Upper lobe of right lung (tissue), 1 donor: Measurements from ENCODE around the gene PIM1. TPM values are rescaled to one million over a fixed set of nuclear protein-coding genes. Genes with fewer than 3 reads are reported as not detected.

ENCODE experiments used
- ATAC-seq: fragments of 200-7000 bp; cut with Tn5 transposase; one replicate; pipeline ENCODE4 v1.9.1; 2020; ENCODE audit warnings: mild to moderate bottlenecking, moderate library complexity
- DNase-seq: peaks from one replicate; pipeline ENCODE4 v3.0.0-alpha.2; 2020
- H3K27ac ChIP-seq: fragments of 200-600 bp; one replicate; pipeline ENCODE4 v1.8.0; 2022
- H3K27me3 ChIP-seq: fragments of 200-600 bp; one replicate; pipeline ENCODE4 v1.8.0; 2022; ENCODE audit warnings: mild to moderate bottlenecking
- H3K36me3 ChIP-seq: fragments of 200-600 bp; one replicate; pipeline ENCODE4 v1.8.0; 2022
- H3K4me1 ChIP-seq: fragments of 200-600 bp; one replicate; pipeline ENCODE4 v1.8.0; 2022
- H3K4me3 ChIP-seq: fragments of 200-600 bp; one replicate; pipeline ENCODE4 v1.8.0; 2022; ENCODE audit warnings: mild to moderate bottlenecking
- H3K9me3 ChIP-seq: fragments of 200-600 bp; one replicate; pipeline ENCODE4 v1.8.0; 2022
- intact Hi-C: fragments of 100-400 bp; cut with DNase I; formaldehyde crosslinking; loops from one replicate; pipeline ENCODE4 v1.11.0; 2022
- total RNA-seq: library from RNA; stranded (reverse); fragmentation: NEBNext Ultra II Directional; extraction: Animal tissue kit (Norgen Biotek cat#: 25700); gene quantifications from one replicate; pipeline ENCODE4 v1.2.1, GENCODE V29; 2021
- TF ChIP-seq, protein P1 (sequence below): fragments of 200-600 bp; IDR thresholded peaks from one replicate; pipeline ENCODE4 v1.8.0; 2022; ENCODE audit warnings: antibody characterized with exemption
- donor health status: DM: no; HTN: yes; CAD: no; lungs with severe emphysema.

Gene PIM1
- total RNA-seq, 1 donor from 2014 or later = 55.3 TPM

DNA sequence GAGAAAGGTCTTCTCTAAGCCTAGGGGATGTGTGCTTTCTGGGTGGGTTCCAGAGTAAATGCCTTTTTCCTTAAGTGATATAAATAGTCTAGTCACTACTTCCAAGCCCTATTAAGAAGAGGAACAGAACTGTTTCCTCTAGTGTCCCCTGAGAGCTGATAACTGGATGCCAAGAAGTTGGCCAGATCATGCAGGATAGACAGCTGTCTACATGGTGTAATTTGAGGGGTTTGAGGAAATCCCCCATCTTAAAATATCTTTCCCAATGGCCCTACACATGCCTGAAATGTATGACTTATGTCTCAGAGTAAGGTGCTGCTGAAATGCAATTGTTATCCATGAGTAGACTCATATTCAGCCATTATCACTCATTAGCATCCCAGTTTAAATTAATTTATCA lies 20.2 kb upstream of the PIM1 start:
- Histone ChIP-seq H3K4me1 (no peaks in the 10 kb centered on the region), H3K27ac (no peak overlapping the region), H3K27me3 (no peaks in the 10 kb centered on the region), H3K4me3 (no peak overlapping the region), H3K36me3 (no peaks in the 10 kb centered on the region), H3K9me3 (no peaks in the 10 kb centered on the region)
- TF ChIP-seq, protein P1, sequence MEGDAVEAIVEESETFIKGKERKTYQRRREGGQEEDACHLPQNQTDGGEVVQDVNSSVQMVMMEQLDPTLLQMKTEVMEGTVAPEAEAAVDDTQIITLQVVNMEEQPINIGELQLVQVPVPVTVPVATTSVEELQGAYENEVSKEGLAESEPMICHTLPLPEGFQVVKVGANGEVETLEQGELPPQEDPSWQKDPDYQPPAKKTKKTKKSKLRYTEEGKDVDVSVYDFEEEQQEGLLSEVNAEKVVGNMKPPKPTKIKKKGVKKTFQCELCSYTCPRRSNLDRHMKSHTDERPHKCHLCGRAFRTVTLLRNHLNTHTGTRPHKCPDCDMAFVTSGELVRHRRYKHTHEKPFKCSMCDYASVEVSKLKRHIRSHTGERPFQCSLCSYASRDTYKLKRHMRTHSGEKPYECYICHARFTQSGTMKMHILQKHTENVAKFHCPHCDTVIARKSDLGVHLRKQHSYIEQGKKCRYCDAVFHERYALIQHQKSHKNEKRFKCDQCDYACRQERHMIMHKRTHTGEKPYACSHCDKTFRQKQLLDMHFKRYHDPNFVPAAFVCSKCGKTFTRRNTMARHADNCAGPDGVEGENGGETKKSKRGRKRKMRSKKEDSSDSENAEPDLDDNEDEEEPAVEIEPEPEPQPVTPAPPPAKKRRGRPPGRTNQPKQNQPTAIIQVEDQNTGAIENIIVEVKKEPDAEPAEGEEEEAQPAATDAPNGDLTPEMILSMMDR = no peak
- intact Hi-C loops = no loop called here
- no peak for DNase-seq
- no peak for ATAC-seq

DNA sequence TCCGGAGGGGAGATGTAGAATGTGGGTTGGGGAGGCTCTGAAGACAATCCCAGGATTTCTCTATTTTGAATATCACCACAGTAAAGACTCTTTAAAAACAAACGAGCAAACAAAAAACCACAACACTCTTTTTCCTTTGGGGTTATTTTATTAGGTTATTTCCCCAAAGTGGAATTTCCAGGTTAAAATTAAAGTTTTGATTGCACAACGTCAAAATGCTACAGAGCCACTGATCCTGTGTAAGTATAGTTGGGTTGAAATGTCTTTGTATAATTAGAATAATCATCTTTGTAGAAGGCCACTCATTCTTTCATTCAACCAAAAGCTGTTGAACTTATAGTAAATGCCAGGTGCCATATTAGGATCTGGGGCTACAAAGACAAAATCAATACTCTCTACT lies 19.6 kb upstream of the PIM1 start:
- Histone ChIP-seq H3K9me3 (no peaks in the 10 kb centered on the region), H3K4me1 (no peaks in the 10 kb centered on the region), H3K27ac (no peak overlapping the region), H3K4me3 (no peak overlapping the region), H3K36me3 (no peaks in the 10 kb centered on the region), H3K27me3 (no peaks in the 10 kb centered on the region)
- TF ChIP-seq, protein P1 = no peak
- DNase-seq (no peak), ATAC-seq (no peak)
- intact Hi-C loops = no loop called here

DNA sequence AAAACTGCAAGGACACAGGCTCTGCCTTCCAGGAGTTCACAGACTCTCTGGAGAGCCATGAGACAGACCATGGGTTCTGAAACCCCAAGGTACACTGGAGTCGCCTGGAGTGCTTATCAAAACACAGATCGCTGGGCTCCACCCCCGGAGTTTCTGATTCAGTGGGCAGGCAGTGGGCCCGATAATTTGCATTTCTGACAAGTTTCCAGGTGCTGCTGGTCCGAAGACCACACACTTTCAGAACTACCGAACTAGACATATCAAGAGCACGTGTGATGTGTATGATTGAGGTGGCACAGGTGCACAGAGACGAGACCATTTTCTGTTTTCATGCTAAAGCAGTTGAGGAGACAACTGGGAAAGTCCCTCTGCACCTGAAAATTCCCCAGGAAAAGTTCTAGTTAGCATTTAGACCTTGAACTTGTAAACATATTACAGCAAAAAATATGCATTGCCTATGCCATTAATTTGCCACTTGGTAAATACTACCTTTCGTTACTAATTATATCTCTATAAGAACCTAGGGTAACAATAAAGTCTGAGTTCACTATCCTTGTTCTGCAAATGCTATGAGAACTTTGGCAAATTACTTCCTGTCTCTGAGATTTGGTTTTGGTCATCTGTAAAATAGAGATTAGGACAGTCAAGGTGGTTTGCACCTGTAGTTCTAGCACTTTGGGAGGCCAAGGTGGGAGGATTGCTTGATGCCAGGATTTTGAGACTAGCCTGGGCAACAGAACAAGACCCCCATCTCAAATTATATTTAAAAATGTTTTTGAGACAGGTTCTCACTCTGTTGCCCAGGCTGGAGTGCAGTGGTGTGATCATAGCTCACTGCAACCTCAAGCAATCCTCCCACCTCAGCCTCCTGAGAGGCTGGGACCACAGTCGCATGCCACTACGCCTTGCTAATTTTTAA lies 14.3 kb upstream of the PIM1 start:
- intact Hi-C loops = no loop called here
- DNase-seq (no peak), ATAC-seq (no peak)
- Histone ChIP-seq H3K27ac (no peak overlapping the region), H3K9me3 (no peaks in the 10 kb centered on the region), H3K27me3 (no peaks in the 10 kb centered on the region), H3K4me1 (peaks cover 3% of the 10 kb centered on the region), H3K4me3 (no peak overlapping the region), H3K36me3 (no peaks in the 10 kb centered on the region)
- TF ChIP-seq, protein P1 = no peak

DNA sequence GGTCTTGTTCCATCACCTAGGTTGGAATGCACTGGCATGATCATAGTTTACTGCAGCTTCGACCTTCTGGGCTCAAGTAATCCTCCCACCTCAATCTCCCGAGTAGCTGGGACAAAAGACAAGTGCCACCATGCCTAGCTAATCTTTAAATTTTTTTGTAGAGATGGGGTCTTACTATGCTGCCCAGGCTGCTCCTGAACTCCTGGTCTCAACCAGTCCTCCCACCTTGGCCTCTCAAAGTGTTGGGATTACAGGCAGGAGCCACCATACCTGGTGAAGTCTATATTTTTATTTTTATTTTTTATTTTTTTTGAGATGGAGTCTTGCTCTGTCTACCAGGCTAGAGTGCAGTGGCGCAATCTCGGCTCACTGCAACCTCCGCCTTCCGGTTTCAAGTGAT lies 11.4 kb upstream of the PIM1 start:
- Histone ChIP-seq H3K4me1 (peaks cover 5% of the 10 kb centered on the region), H3K9me3 (no peaks in the 10 kb centered on the region), H3K27ac (no peak overlapping the region), H3K27me3 (no peaks in the 10 kb centered on the region), H3K36me3 (no peaks in the 10 kb centered on the region), H3K4me3 (no peak overlapping the region)
- DNase-seq (no peak), ATAC-seq (no peak)
- TF ChIP-seq, protein P1 = no peak
- intact Hi-C loops = no loop called here

DNA sequence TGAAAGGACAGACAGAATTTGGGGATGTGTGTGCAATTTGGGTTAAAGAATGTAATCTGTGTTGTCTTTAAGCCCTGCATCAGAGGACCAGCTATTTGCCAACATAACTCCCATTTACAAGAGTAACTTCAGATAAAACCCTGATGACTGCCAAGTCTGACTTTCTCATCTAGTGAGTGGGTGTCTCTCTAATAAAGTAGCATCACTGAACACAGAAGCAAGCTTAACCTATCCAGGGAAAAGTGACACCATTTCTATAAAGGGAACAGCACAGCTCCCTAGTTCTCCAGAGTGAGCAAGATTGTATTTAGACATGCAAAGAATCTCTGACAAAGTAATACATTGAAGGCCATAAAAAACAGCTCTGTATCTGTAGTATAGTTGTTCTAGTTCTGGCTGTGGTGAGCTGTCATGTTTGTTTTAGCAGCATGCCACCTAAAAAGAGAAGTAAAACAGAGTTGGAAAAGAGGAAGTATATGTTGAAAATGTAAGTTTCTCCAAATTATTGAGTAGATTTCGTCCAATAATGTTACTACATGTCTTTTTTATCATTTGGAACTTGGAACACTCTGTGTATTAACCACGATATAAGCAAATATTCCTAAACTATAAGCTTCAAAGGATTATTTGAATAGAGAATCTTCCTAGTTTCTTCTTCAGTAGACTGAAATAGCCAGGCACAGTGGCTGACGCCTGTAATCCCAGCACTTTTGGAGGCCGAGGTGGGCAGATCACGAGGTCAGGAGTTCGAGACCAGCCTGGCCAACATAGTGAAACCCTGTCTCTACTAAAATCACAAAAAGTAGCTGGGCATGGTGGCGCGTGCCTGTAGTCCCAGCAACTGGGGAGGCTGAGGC lies 8.8 kb upstream of the PIM1 start:
- TF ChIP-seq, protein P1 = no peak
- Histone ChIP-seq H3K27ac (no peak overlapping the region), H3K27me3 (no peaks in the 10 kb centered on the region), H3K9me3 (no peaks in the 10 kb centered on the region), H3K4me1 (peaks cover 5% of the 10 kb centered on the region), H3K36me3 (no peaks in the 10 kb centered on the region), H3K4me3 (no peak overlapping the region)
- ATAC-seq (peak; percentile 55), DNase-seq (no peak)
- intact Hi-C loops = no loop called here
